Activated T-cell treated with anti-CD3 and anti-CD28 coated beads for 1 hour (primary cell): ENCODE results near the gene SCARB1.

Experiments
- DNase-seq: peaks from one replicate; pipeline ENCODE4 v3.0.0-alpha.2; 2020; ENCODE audit warnings: low read depth

SCARB1 gene

GRCh38 chr12:124774462-124775167 lies 89.0 kb downstream of the SCARB1 start:
- DNase-seq, result no peak

DNA sequence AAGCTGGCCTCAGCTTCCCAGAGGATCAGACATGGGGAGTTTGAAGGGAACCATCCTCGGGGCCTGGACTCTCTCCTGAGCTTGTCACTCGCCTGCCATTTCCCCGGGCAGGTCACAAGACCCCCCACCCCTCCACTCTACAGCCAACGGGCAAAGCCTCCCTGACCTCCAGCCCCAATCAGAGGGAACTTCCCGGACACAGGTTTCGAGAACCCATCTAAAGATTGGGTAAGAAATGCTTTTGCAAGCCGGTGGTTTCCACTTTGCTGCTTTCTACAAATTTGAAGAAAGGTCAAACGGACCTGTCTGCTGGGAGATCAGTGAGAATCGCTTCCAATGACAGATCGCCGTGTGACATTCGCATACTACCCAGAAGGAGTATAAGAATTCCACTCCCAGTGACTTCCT lies 89.6 kb downstream of the SCARB1 start:
- no peak for DNase-seq

- DNase-seq, result no peak
Observed at GRCh38 chr12:124772289-124773170, 91.1 kb downstream of the SCARB1 start.

GRCh38 chr12:124771462-124772288 lies 92.0 kb downstream of the SCARB1 start:
- peak; percentile 82 for DNase-seq

DNA sequence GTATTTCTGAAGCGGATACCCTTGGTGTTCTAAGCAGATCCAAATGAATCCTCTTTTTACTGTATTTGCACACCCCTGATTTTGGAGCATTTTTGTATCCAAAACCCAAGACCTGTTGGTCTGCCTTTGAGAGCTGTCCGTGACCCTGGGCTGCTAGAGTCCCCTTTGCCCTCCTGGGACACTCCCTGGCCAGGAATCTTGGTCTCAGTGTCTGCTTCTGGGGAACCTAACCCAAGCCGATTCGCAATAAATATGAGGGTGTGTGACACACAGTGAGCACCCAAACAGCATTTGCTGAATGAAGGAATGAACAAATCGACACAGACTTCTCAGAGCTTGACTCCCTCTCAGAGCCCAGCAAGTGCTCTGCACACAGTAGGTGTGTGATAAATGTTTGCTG lies 92.9 kb downstream of the SCARB1 start:
- DNase-seq, result no peak

- DNase-seq, result no peak
Observed at GRCh38 chr12:124769881-124770512, 93.7 kb downstream of the SCARB1 start.

GRCh38 chr12:124769163-124769530 lies 94.5 kb downstream of the SCARB1 start:
- no peak for DNase-seq

- DNase-seq, result no peak
Observed at GRCh38 chr12:124768452-124769162, 95.1 kb downstream of the SCARB1 start.

DNA sequence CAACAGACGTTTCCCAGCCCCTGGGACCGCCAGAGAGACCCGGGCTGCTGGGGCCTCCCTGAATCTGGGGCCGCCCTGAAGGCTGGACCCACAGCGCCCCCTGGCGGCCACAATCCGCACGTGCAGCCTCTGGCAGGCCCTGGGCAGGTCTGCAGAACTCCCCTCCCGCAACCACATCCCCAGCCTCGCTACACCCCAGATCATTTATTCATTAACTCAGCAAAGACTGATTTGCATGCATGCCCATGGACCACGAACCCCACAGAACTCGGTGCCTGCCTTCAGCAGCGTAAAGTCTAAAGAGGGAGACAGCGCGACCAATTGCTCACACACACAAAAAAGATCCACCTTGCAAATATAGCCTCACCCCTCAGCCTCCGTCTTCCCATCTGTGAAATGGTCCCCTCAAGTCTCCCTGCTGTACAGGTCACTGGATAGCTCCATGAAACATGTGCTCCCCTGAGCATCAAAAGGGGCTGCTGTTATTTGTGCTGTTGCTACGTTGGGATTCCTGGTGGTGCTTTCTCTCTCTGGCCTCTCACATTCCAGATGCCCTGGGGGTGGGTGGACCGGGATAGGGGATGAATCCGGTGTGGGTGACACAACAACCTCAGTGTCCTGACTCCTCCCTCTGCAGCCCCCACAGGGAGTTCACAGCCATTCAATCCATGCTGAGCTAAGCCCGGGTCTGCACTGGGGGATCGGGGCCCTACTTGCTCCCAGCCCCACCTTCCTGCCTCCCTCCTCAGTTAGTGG lies 96.4 kb downstream of the SCARB1 start:
- DNase-seq, result peak; percentile 81

DNA sequence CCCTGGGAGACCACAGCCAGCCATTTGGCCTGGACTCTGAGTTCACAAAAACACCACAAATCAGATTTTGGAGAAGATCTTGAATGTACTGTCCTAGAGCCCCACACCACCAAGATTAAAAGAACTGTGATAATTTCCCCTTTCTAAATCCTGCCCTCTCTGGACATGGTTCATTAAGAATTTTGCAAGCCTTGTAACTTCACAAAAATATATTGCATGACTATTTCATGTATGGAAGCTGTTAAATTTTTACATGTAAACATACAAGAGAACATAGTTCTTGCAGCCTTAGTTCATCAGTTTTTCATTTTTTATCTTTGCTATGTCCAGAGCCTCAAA lies 97.0 kb downstream of the SCARB1 start:
- DNase-seq, result no peak

- DNase-seq, result no peak
Observed at GRCh38 chr12:124765581-124766489, 97.8 kb downstream of the SCARB1 start.

- DNase-seq, result no peak
Observed at GRCh38 chr12:124764870-124765580, 98.6 kb downstream of the SCARB1 start.

DNA sequence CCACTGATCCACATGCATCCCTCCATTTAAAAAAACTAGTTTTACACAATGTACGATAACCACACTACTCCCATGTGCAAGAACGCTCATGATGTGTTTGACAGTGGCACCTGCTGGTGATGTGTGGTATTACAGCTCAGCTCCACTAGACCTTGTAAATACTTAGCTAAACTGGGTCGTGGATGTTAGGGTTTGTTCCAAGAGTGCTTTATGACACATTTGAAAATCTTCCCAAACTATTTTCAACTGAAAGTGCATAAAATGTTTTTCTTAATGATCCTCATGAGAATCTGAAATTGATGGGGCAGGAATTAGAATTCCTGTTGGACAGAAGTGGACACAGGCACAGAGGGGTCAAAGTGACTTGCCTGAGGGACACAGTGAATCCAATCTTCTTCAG lies 99.2 kb downstream of the SCARB1 start:
- DNase-seq, result no peak

DNA sequence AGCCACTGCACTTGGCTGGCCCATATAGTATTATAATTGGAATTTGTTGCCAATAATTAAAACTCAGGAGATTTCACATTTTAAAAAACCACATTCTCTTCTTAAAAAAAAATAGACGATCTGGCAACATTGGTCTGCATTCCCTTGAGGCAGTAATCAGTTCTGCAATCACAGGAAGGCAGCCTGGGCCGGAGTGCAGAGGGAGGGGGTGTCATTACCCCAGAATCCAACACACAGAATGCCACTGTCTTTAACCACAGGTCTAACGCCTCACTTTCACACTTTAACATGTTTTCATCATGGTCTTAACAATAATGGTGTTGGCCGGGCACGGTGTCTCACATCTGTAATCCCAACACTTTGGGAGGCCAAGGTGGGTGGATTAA lies 100.1 kb downstream of the SCARB1 start:
- DNase-seq, result no peak

- no peak for DNase-seq
Observed at GRCh38 chr12:124762791-124763593, 100.7 kb downstream of the SCARB1 start.

DNA sequence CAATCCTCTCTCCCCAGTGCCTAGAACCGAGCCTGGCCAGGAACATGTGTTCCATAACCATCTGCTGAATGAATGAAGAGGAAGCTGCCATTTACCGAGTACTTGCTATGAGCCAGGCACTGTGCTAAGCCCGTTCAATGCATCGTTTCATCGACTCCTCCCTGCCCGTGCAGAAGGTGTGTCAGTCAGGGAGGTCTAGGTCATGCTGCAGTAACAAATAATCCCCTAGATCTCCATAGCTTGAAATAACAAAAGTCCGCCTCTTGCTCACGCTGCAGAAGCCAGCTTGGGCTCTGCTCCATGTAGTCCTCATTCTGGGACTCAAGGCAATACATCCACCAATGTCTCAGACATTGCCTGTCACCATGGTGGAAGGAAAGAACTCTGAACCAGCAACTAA lies 101.3 kb downstream of the SCARB1 start:
- no peak for DNase-seq

DNA sequence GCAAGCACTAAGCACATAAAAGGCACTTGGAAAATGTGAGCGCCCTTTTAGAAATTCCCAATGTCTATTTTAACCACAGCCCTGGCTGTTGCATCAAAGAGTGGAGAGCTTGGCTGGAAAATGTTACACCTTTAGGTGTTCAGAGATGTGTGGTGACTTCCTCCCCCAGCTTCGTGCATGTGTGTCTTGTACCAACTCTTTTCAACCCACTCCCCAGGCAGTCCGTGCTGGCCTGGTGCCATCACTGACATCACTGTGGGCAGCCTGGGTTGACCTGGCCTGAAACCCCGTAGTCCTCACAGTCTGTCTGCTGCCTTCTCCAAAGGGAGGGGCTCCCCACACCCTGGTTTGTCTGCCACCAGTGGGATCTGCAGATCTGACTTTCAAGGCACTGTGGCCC lies 101.8 kb downstream of the SCARB1 start:
- DNase-seq, result no peak

DNA sequence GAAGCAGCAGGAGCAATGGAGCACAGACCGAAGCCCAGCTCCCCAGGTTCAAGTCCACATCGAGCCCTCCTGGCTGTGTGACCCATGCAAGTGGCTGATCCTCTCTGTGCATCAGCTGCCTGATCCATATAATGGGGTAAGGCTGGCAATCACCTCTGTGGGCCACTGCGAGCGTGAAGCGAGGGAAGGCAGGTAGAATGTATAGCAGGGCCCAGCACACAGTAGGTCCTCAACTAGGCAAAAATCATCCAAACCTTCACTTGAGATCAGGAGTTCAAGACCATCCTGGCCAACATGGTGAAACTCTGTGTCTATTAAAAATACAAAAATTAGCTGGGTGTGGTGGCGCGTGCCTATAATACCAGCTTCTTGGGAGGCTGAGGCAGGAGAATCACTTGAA lies 102.6 kb downstream of the SCARB1 start:
- no peak for DNase-seq
